Measurements from ENCODE around the gene EXO1. TPM values are rescaled to one million over a fixed set of nuclear protein-coding genes. Genes with fewer than 3 reads are reported as not detected.
A peak's percentile ranks its signal among the peaks of the same experiment; 100 is the strongest.

The EXO1 gene
- total RNA-seq, 1 experiment from 2014 or later = 32.9 TPM

- no peaks in the 10 kb centered on the region for H4K20me1 ChIP-seq (ENCODE audit: insufficient read depth)
- peak overlapping the region; percentile 99 for H3K9ac ChIP-seq (ENCODE audit: low read length)
- BruUV-seq (replicated peaks) = no TSS peak
- ChIA-PET RAD21 (ENCODE audit: low non-redundant PET in 1 of 2, low total read pairs in 2 of 2, uncharacterized antibody in 2 of 2, unreplicated experiment in 2 of 2) (no interaction called here), POLR2A (interaction anchor here (1.0 to 1.4 kb wide), 2 partner anchors 140 to 236 kb away, joined by 3 to 4 read pairs; no protein-coding TSS in a partner anchor), CTCF (interaction anchor here (2.1 kb wide), 1 partner anchor 236 kb away, joined by 6 read pairs; no protein-coding TSS in a partner anchor)
- TF ChIP-seq, protein P1, sequence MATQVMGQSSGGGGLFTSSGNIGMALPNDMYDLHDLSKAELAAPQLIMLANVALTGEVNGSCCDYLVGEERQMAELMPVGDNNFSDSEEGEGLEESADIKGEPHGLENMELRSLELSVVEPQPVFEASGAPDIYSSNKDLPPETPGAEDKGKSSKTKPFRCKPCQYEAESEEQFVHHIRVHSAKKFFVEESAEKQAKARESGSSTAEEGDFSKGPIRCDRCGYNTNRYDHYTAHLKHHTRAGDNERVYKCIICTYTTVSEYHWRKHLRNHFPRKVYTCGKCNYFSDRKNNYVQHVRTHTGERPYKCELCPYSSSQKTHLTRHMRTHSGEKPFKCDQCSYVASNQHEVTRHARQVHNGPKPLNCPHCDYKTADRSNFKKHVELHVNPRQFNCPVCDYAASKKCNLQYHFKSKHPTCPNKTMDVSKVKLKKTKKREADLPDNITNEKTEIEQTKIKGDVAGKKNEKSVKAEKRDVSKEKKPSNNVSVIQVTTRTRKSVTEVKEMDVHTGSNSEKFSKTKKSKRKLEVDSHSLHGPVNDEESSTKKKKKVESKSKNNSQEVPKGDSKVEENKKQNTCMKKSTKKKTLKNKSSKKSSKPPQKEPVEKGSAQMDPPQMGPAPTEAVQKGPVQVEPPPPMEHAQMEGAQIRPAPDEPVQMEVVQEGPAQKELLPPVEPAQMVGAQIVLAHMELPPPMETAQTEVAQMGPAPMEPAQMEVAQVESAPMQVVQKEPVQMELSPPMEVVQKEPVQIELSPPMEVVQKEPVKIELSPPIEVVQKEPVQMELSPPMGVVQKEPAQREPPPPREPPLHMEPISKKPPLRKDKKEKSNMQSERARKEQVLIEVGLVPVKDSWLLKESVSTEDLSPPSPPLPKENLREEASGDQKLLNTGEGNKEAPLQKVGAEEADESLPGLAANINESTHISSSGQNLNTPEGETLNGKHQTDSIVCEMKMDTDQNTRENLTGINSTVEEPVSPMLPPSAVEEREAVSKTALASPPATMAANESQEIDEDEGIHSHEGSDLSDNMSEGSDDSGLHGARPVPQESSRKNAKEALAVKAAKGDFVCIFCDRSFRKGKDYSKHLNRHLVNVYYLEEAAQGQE (IDR thresholded peaks at IDR 0.05; ENCODE audit: low read depth) = no peak
- TF ChIP-seq ZBTB33 (IDR thresholded peaks at IDR 0.05; ENCODE audit: extremely low read depth, insufficient replicate concordance, low read length) (no peak), ZNF274 (IDR thresholded peaks at IDR 0.05; ENCODE audit: low read depth, low read length) (no peak), ATF3 (IDR thresholded peaks at IDR 0.05) (no peak), SRF (IDR thresholded peaks at IDR 0.05; ENCODE audit: low read depth) (no peak), SIN3A (IDR thresholded peaks at IDR 0.05; ENCODE audit: low read depth) (no peak), CBX3 (IDR thresholded peaks at IDR 0.05; ENCODE audit: low read depth) (no peak), MAX (IDR thresholded peaks at IDR 0.05) (no peak), POLR2A (IDR thresholded peaks at IDR 0.05; ENCODE audit: borderline replicate concordance, extremely low read depth, insufficient read depth, insufficient read length) (no peak), EZH2 (IDR thresholded peaks at IDR 0.05) (no peak), YY1 (IDR thresholded peaks at IDR 0.05; ENCODE audit: extremely low read depth, insufficient replicate concordance, low read depth, low read length) (no peak)
- intact Hi-C loops (cut with micrococcal nuclease) = no loop called here
- peak overlapping the region; percentile 84 to 100 for H3K4me3 ChIP-seq (replicated peaks in 1 of 2; ENCODE audit: low read depth in 1 of 2, low read length in 2 of 2)
- H3K9me2 ChIP-seq (ENCODE audit: insufficient read depth) = no peaks in the 10 kb centered on the region
- no peaks in the 10 kb centered on the region for H3K27me3 ChIP-seq (ENCODE audit: insufficient read depth, low read length)
- DNase-seq (ENCODE audit: low read depth, low spot score) (no peak), ATAC-seq (no peak)
- peaks cover 7 to 20% of the 10 kb centered on the region in 2 experiments; a peak in 3 of 4 replicates for H3K4me1 ChIP-seq (ENCODE audit: control insufficient read depth in 1 of 2, insufficient read depth in 2 of 2, low read length in 2 of 2)
- H3K9me3 ChIP-seq (ENCODE audit: control insufficient read depth in 1 of 2, insufficient read depth in 1 of 2, low read depth in 1 of 2, low read length in 2 of 2) = no peaks in the 10 kb centered on the region
- peaks cover 27% of the 10 kb centered on the region for H3K79me2 ChIP-seq (ENCODE audit: insufficient read depth, low read length)
- H3K27ac ChIP-seq (ENCODE audit: low read depth, low read length) = peak overlapping the region; percentile 88; the same call in 1 of the 2 replicates
- H2AFZ ChIP-seq (ENCODE audit: low read depth, low read length, poor library complexity, severe bottlenecking) = peak overlapping the region; percentile 99
- peak overlapping the region; percentile 92 for H3K4me2 ChIP-seq (ENCODE audit: low read length)
- H3K36me3 ChIP-seq (ENCODE audit: control insufficient read depth in 1 of 2, insufficient read depth in 2 of 2, low read length in 2 of 2) = peaks cover 6 to 8% of the 10 kb centered on the region in 2 experiments; a peak in 3 of 4 replicates
Observed at GRCh38 chr1:241846862-241847539, 1.0 kb upstream of the EXO1 start.

Measured in HCT116 (cell line).